ENCODE measurements around the gene ZNF580.

- no peak for TF ChIP-seq ZNF232 (CRISPR knock-in tag; IDR thresholded peaks at IDR 0.05)
- TF ChIP-seq CTCF (IDR thresholded peaks at IDR 0.05): no peak
- no peak for TF ChIP-seq SP1 (CRISPR knock-in tag; conservative IDR thresholded peaks at IDR 0.05)
- TF ChIP-seq FOXJ3 (CRISPR knock-in tag; IDR thresholded peaks at IDR 0.05; ENCODE audit: borderline replicate concordance): no peak
Observed at GRCh38 chr19:55690769-55691545, 50.2 kb downstream of the ZNF580 start.

Data from WTC11 (cell line).